Measurements from ENCODE around the gene C15orf39. TPM values are rescaled to one million over a fixed set of nuclear protein-coding genes. Genes with fewer than 3 reads are reported as not detected.

C15orf39 gene
- total and polyA plus RNA-seq, 2 donors from 2014 or later: 5.7 to 32.7 TPM

DNA sequence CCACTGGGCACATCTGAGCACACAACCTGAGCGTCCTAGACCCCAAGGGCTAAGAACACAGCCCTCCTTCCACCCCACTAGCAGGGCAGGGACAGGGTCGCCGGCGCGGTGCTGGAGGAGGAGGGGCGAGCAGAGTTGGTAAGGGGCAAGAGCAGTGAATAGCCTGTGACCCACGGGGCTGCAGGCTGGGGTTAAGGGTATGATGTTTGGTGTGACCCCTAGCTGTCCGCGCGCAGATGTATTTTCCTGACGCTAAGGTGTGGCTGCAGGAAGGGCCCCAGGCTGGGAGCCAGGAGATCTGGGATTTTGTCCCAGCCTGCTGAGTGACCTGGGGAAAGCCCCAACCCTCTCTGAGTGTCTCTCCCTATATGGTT, 1.3 kb upstream of the C15orf39 start:
- no peaks in the 10 kb centered on the region for H3K9me3 ChIP-seq (ENCODE audit: control insufficient read depth in 2 of 3, insufficient read depth in 1 of 3, low read length in 3 of 3)
- no peak overlapping the region for H3K4me3 ChIP-seq (ENCODE audit: low read length in 3 of 3)
- TF ChIP-seq, protein P1, sequence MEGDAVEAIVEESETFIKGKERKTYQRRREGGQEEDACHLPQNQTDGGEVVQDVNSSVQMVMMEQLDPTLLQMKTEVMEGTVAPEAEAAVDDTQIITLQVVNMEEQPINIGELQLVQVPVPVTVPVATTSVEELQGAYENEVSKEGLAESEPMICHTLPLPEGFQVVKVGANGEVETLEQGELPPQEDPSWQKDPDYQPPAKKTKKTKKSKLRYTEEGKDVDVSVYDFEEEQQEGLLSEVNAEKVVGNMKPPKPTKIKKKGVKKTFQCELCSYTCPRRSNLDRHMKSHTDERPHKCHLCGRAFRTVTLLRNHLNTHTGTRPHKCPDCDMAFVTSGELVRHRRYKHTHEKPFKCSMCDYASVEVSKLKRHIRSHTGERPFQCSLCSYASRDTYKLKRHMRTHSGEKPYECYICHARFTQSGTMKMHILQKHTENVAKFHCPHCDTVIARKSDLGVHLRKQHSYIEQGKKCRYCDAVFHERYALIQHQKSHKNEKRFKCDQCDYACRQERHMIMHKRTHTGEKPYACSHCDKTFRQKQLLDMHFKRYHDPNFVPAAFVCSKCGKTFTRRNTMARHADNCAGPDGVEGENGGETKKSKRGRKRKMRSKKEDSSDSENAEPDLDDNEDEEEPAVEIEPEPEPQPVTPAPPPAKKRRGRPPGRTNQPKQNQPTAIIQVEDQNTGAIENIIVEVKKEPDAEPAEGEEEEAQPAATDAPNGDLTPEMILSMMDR (IDR thresholded peaks at IDR 0.05; ENCODE audit: borderline replicate concordance, extremely low read depth, insufficient read depth): no peak
- H3K27me3 ChIP-seq (ENCODE audit: control insufficient read depth, insufficient read depth, low read length): no peaks in the 10 kb centered on the region
- DNase-seq: peak in 1 of 5 donors; percentile 68
- no peak for FAIRE-seq
- peaks cover 0 to 30% (median 5%) of the 10 kb centered on the region in 3 donors for H3K4me1 ChIP-seq (ENCODE audit: control insufficient read depth in 2 of 3, insufficient read depth in 2 of 3, low read depth in 1 of 3, low read length in 3 of 3)
- peak overlapping the region in 1 of 3 donors; percentile 38 for H3K9ac ChIP-seq (ENCODE audit: low read length in 3 of 3)
- H3K27ac ChIP-seq (ENCODE audit: low read depth in 2 of 2, low read length in 2 of 2): peak overlapping the region in 1 of 2 donors; percentile 63
- H3K36me3 ChIP-seq (ENCODE audit: control insufficient read depth in 2 of 3, insufficient read depth in 3 of 3, low read length in 3 of 3): no peaks in the 10 kb centered on the region
- intact Hi-C loops (cut with DNase I): no loop called here

DNA sequence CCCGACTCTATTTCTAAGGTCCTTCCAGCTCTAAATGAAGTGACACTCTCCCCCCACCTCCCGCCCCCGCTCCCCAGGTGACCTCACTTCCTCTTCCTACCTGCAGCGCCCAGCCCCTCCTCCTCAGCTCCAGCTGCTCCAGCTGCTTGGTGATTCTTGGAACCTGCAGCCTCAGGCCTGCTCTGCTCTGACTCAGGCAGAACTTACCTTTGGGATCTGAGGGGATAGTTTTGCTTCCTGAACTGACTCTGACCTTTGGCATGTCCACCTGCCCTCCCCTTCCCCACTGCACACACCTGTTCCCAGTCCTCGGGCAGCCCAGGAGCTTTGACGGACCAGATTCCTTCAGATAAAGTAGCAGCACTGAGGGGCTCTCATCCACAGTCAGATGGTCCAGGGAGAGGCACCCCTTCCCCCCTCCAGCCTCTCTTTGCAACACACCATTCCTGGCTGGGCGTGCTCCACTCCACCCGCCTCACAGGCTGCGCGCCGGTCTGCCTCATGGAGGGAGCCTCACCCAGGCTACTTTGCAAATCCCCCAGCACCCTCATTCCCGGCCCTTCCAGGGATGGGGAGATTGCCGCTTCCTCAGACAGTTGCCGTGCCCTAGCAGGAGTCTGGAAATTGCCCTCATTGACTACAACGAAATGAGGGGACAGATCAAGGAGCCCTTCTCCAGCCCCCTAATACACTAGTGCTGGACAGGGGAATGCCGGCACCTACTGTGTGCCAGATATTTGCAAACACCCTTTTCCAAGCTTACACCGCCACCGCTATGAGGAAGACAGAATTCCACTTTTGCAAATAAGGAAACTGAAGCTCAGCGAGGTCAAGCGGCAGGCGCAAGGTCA, 692 bp upstream of the C15orf39 start:
- H3K4me3 ChIP-seq (ENCODE audit: low read length in 3 of 3): peak overlapping the region; percentile 38 to 83 (median 77)

DNA sequence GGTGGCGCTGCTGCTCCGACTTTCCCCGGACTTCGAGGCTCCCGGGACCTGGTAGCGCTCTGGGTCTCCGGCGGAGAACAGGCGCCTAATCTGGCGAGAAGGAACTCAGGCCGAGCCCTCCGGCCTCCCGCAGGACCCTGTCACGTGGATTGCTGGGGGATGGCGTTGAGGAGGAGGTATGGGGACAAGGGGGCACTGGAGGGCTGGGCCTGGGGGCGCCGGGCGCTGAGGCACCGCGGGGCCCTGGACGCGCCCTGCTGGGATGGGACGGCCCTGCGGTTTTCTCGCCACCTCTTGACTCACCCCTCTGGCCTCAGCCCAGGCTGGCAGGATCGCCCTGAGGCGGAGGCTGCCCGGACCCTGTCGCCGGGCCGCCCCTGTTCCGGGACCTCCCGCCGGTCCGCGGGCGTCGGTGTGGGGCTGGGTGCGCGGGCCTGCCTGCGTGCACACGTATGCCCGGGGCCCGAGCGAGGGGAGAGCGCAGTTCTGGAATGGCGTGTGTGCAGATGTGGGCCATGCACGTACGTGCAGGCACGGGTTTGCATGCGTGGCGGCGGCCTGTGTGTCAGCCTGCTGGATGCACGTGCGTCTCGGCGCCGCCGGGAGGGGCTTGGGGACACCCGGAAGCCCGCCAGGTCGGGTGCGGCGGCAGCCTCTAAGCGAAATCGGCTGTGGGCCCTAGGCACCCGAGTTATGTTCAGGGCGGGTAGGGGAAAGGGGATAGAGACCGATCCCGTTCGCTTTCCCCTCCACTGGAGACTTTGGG, 752 bp downstream of the C15orf39 start:
- TF ChIP-seq, protein P1 (IDR thresholded peaks at IDR 0.05; ENCODE audit: borderline replicate concordance, extremely low read depth, insufficient read depth): no peak
- peak overlapping the region; percentile 87 to 93 for H3K27ac ChIP-seq (ENCODE audit: low read depth in 2 of 2, low read length in 2 of 2)
- no peaks in the 10 kb centered on the region for H3K36me3 ChIP-seq (ENCODE audit: control insufficient read depth in 2 of 3, insufficient read depth in 3 of 3, low read length in 3 of 3)
- no peaks in the 10 kb centered on the region for H3K9me3 ChIP-seq (ENCODE audit: control insufficient read depth in 2 of 3, insufficient read depth in 1 of 3, low read length in 3 of 3)
- H3K27me3 ChIP-seq (ENCODE audit: control insufficient read depth, insufficient read depth, low read length): no peaks in the 10 kb centered on the region
- FAIRE-seq: no peak
- H3K4me3 ChIP-seq (ENCODE audit: low read length in 3 of 3): peak overlapping the region; percentile 50 to 77 (median 71)
- peaks cover 0 to 28% (median 5%) of the 10 kb centered on the region in 3 donors for H3K4me1 ChIP-seq (ENCODE audit: control insufficient read depth in 2 of 3, insufficient read depth in 2 of 3, low read depth in 1 of 3, low read length in 3 of 3)
- intact Hi-C loops (cut with DNase I): no loop called here
- H3K9ac ChIP-seq (ENCODE audit: low read length in 3 of 3): peak overlapping the region in 2 of 3 donors; percentile 85 to 92
- peak; percentile 67 to 95 (median 79) for DNase-seq

More for the DNA sequence above, 692 bp upstream of the C15orf39 start:
- Histone ChIP-seq H3K27ac (ENCODE audit: low read depth in 2 of 2, low read length in 2 of 2) (peak overlapping the region; percentile 81 to 88), H3K9ac (ENCODE audit: low read length in 3 of 3) (peak overlapping the region; percentile 12 to 74 (median 69)), H3K27me3 (ENCODE audit: control insufficient read depth, insufficient read depth, low read length) (no peaks in the 10 kb centered on the region), H3K36me3 (ENCODE audit: control insufficient read depth in 2 of 3, insufficient read depth in 3 of 3, low read length in 3 of 3) (no peaks in the 10 kb centered on the region), H3K4me1 (ENCODE audit: control insufficient read depth in 2 of 3, insufficient read depth in 2 of 3, low read depth in 1 of 3, low read length in 3 of 3) (peaks cover 0 to 30% (median 5%) of the 10 kb centered on the region in 3 donors), H3K9me3 (ENCODE audit: control insufficient read depth in 2 of 3, insufficient read depth in 1 of 3, low read length in 3 of 3) (no peaks in the 10 kb centered on the region)
- TF ChIP-seq, protein P1 (IDR thresholded peaks at IDR 0.05; ENCODE audit: borderline replicate concordance, extremely low read depth, insufficient read depth): peak; percentile 8
- no peak for FAIRE-seq
- intact Hi-C loops (cut with DNase I): no loop called here
- DNase-seq: peak; percentile 74 to 91 (median 78)

All from kidney (tissue), 14 donors.